GM18868 (cell line): ENCODE results near the gene MFF.
A peak's percentile ranks its signal among the peaks of the same experiment; 100 is the strongest.
"Not testable (repeated sequence)": the region's sequence is repeated elsewhere in the genome, so short reads cannot be mapped to it uniquely, and the experiment has no call there.

ENCODE experiments used
- ATAC-seq: cut with Tn5 transposase; IDR thresholded peaks from one replicate; pipeline ENCODE4 v1.9.1; 2021; ENCODE audit warnings: mild to moderate bottlenecking, moderate library complexity; ENCODE audit not compliant: unreplicated experiment

Gene MFF

GRCh38 chr2:227326783-227327182 lies 1.7 kb downstream of the MFF start:
- ATAC-seq, result no peak

GRCh38 chr2:227335713-227336112 lies 10.7 kb downstream of the MFF start:
- no peak for ATAC-seq

DNA sequence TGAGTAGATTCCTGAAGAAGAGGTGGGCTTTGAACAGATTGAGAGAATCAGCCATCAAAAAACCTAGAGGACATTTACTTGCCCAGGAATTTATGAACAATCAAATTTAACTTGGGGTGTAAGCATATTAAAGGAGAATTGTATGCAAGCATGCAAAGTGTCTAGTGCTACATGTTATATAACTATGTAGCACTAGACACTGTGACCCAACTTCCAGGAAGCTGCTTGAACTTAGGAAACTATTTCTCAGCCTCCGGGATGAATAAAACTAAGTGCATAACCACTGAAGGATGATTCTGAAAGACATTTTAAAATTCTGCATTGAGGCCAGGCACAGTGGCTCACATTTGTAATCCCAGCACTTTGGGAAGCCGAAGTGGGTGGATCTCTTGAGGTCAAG lies 12.4 kb downstream of the MFF start:
- ATAC-seq, result no peak

GRCh38 chr2:227339098-227339599 lies 14.1 kb downstream of the MFF start:
- no peak for ATAC-seq

DNA sequence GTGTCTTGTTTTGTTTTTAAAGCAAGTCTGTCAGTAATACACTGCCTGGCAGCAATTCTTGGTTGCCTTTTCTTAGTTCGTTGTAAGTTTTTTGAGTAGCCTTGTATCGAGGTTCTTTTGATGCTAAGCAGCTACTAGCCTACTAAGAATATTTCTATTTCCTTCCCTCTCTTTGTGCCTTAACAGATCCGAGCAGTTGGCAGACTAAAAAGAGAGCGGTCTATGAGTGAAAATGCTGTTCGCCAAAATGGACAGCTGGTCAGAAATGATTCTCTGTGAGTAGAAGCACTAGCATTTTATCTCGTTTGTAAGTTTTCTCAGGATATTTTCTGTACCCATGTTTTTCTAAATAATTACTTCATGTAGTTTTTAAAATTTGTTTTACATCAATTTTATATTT lies 15.1 kb downstream of the MFF start:
- ATAC-seq, result no peak

DNA sequence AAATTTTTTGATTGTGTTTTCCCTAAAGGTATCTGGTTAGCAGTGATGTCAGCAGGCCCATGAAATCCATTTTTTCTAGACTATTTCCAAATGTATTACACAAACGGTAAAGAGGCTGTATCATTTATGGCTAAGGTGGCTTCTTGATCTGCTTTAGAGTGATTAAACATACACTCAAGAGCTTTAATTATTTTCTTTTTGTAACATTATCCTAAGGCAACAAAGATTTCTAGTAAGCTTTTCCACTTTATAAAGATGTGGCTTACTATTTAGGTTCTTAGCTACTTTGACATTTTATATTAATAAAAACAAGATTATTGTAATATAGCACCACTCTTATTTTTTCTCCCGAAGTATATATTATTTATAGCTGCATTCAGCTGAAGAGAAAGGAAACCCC lies 16.5 kb downstream of the MFF start:
- no peak for ATAC-seq

GRCh38 chr2:227344231-227344630 lies 19.2 kb downstream of the MFF start:
- ATAC-seq, result no peak

GRCh38 chr2:227347117-227347516 lies 22.1 kb downstream of the MFF start:
- ATAC-seq, result no peak

- no peak for ATAC-seq
These were observed 23.3 kb downstream of the MFF start for GRCh38 chr2:227348324-227348723.

DNA sequence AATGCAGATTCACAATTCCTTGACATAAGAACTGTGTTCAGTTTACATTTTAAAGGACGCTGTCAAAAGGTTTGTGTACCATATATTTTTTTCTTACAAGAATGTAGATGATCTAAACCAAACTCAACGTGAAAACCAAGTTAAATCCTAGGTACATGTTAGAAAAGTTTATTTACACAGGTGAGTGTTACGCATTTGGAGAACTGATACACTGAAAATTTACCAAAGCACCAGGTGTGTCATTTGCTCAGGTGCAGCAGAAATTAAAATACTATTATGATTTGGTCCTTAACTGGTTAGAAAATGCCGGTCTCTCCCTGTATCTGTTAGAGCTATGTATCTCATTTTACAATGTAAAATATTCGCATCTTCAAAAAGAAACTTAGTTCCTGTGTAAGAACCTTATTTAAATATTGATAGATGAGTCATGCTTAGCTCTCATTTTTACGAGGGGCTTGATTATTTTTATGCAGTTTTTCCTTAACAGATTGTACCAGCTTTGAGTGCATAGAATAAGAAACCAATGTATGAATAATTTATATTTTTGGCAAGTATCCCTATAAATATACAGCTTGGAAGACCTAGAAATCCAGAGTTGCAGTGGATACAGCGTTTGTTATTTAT lies 25.1 kb downstream of the MFF start:
- no peak for ATAC-seq

- ATAC-seq, result peak; percentile 95
These were observed 26.6 kb downstream of the MFF start for GRCh38 chr2:227351639-227352038.

GRCh38 chr2:227360351-227360750 lies 35.3 kb downstream of the MFF start:
- ATAC-seq, result no peak

DNA sequence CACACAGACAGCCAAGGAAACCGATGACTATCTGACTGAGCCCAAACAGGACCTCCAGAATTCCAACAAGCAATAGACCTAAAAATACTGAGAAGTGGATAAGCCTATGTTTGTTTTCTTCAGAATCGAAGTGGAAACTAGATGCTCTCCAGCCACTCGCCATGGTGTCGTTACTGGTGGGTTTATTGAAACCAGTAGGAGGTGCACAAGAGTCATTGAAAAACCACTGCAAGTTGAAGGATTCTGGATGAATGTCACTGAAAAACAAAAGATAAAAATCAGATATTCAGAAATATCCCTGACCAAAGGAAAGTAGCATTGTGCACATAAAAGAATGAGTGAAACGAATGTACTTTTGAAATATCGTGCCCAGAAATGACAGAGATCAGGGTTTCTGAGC lies 38.7 kb downstream of the MFF start:
- ATAC-seq, result no peak

DNA sequence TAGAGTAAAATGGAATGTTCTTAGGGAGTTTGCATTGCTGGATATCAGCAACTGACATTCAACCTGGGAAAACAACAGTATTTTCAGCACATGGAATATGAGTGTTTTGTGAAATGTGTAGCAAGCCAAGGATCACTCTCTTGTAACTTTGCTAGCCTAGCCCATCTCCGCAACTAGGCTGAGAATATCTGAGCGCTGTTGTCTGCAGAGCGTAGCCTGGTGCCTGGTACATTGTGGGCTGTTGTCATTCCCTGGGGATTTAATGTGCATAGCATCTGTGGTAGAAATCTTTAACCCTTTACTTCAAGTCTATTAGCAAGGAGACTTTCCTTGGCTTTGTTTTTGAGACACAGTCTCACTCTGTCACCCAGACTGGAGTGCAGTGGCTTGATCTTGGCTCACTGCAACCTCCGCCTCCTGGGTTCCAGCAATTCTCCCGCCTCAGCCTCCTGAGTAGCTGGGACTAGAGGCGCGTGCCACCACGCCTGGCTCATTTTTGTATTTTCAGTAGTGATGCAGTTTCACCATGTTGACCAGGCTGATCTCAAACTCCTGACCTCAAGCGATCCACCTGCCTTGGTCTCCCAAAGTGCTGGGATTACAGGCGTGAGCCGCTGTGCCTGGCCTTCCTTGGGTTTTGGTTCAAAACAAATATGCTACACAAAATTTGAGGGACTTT lies 39.7 kb downstream of the MFF start:
- ATAC-seq, result not testable (repeated sequence)

GRCh38 chr2:227365833-227366232 lies 40.8 kb downstream of the MFF start:
- no peak for ATAC-seq

GRCh38 chr2:227366769-227367426 lies 41.8 kb downstream of the MFF start:
- no peak for ATAC-seq

- no peak for ATAC-seq
These were observed 42.4 kb downstream of the MFF start for GRCh38 chr2:227367427-227367795.

DNA sequence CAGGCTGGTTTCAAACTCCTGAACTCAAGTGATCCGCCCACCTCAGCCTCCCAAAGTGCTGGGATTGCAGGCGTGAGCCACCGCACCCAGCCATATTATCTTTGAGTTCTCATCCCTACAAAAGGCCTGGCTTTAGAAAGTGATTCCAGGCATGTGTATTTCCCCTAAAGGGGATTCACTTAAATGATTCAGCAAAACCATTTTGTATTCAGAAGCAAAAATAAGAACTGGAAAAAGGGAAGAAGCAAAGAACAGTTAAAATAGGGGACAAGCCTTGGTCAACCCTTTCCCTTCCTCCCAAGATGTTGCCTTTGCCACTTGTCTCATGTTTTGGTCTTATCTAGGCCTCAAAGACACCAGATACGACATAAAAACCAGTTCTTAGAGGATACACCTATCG lies 43.5 kb downstream of the MFF start:
- no peak for ATAC-seq

DNA sequence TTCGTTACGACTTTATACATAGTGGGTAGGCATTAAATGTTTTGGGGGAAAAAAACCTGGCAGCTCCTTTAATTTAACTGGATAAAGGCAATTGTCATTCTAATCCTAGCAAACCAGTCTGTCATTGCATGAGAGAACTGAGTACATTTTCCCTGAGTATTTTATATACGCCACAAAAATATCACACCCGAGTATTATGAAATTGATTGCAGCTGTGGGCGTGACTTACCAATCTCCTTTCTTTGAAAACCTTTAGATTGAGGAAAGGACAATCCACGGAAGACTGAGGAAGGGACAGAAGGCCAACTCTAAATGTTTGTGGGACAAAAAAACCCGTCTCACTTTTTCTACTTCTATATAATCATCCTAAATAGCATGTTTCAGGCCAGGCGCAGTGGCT lies 45.0 kb downstream of the MFF start:
- no peak for ATAC-seq

GRCh38 chr2:227370791-227371312 lies 45.8 kb downstream of the MFF start:
- no peak for ATAC-seq

DNA sequence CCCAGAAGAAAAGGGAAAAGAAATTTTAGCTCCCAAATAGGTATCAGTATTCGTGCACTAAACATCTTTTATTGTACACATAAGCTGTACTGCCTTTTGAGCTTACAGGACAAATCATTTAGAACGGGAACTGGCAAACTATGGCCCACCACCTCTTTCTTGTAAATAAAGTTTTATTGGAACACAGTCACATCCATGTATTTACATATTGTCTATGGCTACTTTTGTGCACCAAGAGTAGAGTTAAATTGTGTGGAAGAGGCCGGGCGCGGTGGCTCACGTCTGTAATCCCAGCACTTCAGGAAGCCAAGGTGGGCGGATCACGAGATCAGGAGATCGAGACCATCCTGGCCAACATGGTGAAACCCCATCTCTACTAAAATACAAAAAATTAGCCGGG lies 48.3 kb downstream of the MFF start:
- no peak for ATAC-seq

DNA sequence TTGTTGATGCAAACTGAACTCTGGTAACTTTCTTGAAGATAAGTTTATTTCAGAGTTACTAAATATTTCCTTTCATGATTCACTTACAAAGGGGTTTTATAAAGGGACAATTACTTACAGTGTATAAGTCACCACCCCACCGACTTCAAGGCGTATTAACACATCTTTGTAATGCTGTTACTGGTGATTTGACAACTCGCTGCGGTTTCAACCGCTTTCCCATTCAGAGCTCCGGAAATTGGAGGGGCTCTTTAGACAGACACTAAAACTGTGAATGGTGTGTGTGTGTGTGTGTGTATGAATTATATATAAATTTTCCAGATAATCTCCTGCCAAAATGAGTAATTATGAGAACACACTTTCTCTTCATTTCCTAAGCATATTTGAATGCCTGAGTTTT lies 49.1 kb downstream of the MFF start:
- peak; percentile 86 for ATAC-seq
